Measurements from ENCODE around the gene GSDMA.

GRCh38 chr17:39926135-39926587, 36.6 kb upstream of the GSDMA start:
- TF ChIP-seq, protein P1, sequence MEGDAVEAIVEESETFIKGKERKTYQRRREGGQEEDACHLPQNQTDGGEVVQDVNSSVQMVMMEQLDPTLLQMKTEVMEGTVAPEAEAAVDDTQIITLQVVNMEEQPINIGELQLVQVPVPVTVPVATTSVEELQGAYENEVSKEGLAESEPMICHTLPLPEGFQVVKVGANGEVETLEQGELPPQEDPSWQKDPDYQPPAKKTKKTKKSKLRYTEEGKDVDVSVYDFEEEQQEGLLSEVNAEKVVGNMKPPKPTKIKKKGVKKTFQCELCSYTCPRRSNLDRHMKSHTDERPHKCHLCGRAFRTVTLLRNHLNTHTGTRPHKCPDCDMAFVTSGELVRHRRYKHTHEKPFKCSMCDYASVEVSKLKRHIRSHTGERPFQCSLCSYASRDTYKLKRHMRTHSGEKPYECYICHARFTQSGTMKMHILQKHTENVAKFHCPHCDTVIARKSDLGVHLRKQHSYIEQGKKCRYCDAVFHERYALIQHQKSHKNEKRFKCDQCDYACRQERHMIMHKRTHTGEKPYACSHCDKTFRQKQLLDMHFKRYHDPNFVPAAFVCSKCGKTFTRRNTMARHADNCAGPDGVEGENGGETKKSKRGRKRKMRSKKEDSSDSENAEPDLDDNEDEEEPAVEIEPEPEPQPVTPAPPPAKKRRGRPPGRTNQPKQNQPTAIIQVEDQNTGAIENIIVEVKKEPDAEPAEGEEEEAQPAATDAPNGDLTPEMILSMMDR (IDR thresholded peaks at IDR 0.05; ENCODE audit: poor library complexity) = no peak
- TF ChIP-seq EZH2phosphoT487 (IDR thresholded peaks at IDR 0.05; ENCODE audit: low read depth, severe bottlenecking, unreplicated experiment) = no peak
